COLO668 (cell line): ENCODE results near the gene ATXN1.
"Not testable (repeated sequence)": the region's sequence is repeated elsewhere in the genome, so short reads cannot be mapped to it uniquely, and the experiment has no call there.

Experiments
- DNase-seq: peaks from one replicate; lab custom pipeline; 2025; ENCODE audit not compliant: unreplicated experiment; lab: John Stamatoyannopoulos, UW

ATXN1 gene

GRCh38 chr6:16725145-16725864 is 36.0 kb downstream of the ATXN1 start:
- no peak for DNase-seq

GRCh38 chr6:16723826-16724225 is 37.4 kb downstream of the ATXN1 start:
- no peak for DNase-seq

GRCh38 chr6:16723402-16723801 is 37.9 kb downstream of the ATXN1 start:
- DNase-seq, result no peak

DNA sequence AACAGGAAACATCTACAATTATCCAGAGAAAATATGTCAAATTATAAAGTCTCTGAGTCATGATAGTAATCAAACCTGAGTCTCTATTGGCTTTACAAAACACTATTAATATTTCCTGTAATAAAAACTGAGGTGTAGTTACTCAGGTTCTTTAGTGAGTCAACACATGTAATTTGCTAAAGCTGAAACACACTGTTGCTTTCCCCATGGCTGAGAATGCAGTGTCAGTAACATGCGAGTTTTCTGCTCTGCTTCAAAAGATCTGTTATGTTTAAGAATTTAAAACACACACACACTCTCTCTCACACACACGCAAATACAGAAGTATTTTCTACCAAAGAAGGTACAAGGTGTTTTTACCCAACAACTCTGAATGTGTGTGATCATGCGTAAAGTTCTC is 38.6 kb downstream of the ATXN1 start:
- DNase-seq, result no peak

GRCh38 chr6:16721977-16722376 is 39.3 kb downstream of the ATXN1 start:
- DNase-seq, result no peak

GRCh38 chr6:16720861-16721260 is 40.4 kb downstream of the ATXN1 start:
- DNase-seq, result no peak

GRCh38 chr6:16719488-16719887 is 41.8 kb downstream of the ATXN1 start:
- DNase-seq, result no peak

DNA sequence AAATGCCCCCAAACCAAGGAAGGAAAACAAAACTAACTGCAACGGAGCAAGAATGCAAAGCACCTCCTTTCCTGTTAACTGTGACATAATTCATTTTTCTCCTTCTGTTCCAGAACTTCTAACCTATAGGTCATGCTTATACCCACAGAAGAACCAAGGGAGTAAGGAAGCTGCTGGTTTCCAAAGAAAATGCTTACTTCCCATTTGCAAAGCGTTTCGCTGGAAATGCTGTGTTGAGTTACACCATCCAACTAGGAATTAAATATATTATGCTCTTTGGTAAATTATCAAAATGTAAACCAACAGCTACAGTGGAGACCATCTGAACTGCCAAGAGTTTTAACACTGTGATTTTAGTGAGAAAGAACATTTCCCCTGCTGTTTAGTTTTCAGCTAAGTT is 42.9 kb downstream of the ATXN1 start:
- no peak for DNase-seq

DNA sequence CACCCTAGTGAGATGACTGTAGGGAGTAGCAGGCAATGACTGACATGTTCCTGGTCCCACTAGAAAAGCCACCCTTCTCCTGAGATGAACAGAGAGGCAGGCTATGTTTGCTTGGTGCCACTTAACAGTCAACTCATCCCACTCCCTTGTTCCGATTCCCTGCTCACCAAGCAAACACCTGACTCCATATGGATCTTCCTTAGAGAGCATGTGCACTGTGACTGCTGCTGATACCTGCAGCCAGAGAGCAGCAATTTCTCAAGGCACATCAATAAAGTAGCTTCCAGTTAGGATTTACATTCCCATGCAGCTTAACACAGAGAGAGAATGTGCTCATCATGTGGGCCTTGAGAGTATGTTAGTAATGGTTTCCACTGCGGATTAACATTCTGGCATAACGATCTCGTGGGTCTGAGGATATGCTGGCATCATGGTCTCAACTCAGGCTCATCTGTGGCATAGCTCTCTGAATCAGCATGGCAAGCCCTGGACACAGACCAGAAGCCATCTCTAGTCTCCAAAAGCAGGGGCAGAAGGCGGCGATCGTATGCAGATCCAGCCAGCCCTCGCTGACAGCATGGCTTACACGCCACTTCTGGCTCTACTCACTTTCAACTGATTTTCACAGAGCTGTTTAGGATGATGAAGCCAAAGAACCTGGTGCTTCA is 43.9 kb downstream of the ATXN1 start:
- DNase-seq, result no peak

DNA sequence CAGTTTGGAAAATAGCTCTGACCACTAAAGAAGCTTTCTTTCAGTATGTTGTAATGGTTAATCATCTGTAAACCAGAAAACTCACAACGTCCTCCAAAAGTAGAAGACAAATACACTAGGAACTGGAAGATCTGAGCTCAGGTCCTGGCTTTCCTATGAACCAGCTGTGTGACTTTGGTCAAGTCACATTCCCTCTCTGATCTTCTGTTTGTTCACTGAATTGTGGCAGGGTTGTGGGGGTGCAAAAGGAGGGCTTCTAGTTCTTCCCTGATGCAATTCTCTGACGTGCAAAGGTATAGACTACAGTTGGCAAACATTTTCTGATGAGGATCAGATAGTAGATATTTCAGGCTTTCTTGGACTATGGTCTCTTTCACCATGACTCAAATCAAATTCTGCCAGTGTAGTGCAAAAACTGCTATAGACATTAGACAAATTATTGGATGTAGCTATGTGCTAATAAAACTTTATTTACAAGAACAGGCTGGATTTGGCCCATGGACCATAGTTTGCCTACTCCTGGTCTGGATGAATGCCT is 44.9 kb downstream of the ATXN1 start:
- no peak for DNase-seq

DNA sequence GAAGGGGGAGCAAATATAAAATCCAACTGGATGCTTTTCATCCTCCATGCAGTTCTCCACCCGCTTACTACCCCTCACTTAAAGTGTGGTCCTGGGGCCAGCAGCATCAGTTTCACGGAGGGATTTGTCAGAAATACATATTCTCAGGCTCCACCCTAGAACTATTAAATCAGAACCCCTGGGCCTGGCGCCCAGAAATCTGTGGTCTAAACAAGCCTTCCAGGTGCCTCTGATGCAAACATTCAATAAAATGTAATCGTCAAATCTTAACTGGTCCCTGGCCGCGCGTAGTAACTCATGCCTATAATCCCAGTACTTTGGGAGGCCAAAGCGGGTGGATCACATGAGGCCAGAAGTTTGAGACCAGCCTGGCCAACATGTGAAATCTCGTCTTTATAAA is 47.7 kb downstream of the ATXN1 start:
- no peak for DNase-seq

GRCh38 chr6:16712931-16713484 is 48.3 kb downstream of the ATXN1 start:
- DNase-seq, result no peak

GRCh38 chr6:16712255-16712930 is 48.9 kb downstream of the ATXN1 start:
- DNase-seq, result no peak

DNA sequence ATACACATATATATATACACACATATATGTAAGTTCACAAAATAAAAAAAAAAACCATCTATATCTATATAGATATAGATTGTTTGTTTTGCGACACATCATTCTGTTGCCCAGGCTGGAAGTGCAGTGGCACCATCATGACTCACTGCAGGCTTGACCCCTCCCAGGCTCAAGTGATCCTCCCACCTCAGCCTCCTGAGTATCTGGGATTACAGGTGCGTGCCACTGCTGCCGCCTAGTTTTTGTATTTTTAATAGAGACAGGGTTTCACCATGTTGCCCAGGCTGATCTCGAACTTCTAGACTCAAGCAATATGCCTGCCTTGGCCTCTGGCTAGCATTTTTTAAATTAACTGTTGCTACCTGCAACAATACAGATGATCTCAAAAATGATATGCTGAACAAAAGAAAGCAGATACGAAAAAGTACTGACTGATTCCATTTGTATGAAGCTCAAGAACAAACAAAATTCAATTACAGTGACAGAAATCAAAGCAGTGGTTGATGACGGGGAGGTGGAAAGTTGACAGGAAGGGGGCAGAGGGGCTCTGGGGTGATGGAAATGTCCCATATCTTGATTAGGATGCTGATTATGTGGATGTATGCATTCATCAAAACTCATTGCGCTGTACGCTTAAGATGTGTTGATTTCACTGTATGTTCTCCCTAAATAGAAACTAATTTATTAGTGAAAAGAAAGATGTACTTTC is 49.6 kb downstream of the ATXN1 start:
- peak; percentile 18 for DNase-seq

GRCh38 chr6:16706911-16707783 is 54.1 kb downstream of the ATXN1 start:
- no peak for DNase-seq

DNA sequence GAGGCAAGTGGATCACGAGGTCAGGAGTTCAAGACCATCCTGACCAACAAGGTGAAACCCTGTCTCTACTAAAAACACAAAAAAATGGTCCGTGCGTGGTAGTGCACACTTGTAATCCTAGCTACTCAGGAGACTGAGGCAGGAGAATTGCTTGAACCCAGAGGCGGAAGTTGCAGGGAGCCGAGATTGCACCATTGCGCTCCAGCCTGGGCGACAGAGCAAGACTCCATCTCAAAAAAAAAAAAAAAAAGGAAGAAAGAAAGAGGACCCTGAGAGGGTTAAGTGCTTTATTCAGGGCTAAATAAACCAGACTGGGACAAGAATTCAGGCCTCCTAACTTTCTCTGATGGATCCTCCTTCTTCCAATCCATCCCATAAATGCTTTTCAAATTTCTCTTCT is 54.8 kb downstream of the ATXN1 start:
- not testable (repeated sequence) for DNase-seq

- DNase-seq, result no peak
These were observed 55.2 kb downstream of the ATXN1 start for GRCh38 chr6:16706029-16706428.

- no peak for DNase-seq
These were observed 55.9 kb downstream of the ATXN1 start for GRCh38 chr6:16705081-16705993.
